ENCODE data around the gene CHRNA3.

CHRNA3 gene

DNA sequence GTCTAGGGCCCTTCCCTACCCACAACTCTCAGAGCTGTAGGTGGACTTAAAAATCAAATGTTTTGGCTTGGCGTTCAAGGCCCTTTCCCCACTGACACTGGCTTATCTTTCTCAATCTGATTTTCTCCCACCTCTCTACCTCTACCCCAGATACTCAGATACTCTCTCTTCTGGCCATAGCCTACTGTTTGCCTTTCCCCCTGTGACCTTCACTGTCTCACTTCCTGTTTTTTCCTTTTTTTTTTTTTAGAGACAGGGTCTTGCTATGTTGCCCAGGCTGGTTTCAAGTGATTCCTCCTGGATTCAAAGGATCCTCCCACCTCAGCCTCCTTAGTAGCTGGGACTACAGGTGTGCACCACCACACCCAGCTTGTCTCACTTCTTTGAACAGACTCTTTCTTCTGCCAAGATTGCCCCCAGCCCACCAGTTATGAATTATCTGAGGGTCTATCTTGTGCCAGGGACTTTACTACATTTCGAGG, 15.6 kb upstream of the CHRNA3 start:
- DNase-seq (ENCODE audit: low read depth in 2 of 2), result no peak

DNA sequence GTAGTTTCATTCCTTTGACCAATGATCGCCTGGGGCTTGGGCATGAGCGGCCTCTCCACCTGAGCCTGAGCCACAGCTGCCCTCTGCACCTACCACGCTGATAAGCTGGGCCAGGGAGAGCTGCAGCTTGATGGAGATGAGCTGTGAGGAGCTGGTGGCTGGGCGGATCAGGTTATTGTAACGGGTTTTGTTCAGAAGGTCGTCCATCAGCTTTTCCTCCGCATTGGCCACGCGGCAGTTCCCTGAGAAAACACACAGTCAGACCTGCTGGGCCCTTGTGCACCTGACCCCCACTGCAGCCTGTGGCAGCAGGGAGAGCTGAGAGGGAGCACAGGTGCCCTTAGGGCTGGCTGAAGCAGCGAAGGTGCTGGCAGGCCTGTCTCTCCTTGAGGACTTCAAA, 14.6 kb upstream of the CHRNA3 start:
- no peak for DNase-seq (ENCODE audit: low read depth in 2 of 2)

DNA sequence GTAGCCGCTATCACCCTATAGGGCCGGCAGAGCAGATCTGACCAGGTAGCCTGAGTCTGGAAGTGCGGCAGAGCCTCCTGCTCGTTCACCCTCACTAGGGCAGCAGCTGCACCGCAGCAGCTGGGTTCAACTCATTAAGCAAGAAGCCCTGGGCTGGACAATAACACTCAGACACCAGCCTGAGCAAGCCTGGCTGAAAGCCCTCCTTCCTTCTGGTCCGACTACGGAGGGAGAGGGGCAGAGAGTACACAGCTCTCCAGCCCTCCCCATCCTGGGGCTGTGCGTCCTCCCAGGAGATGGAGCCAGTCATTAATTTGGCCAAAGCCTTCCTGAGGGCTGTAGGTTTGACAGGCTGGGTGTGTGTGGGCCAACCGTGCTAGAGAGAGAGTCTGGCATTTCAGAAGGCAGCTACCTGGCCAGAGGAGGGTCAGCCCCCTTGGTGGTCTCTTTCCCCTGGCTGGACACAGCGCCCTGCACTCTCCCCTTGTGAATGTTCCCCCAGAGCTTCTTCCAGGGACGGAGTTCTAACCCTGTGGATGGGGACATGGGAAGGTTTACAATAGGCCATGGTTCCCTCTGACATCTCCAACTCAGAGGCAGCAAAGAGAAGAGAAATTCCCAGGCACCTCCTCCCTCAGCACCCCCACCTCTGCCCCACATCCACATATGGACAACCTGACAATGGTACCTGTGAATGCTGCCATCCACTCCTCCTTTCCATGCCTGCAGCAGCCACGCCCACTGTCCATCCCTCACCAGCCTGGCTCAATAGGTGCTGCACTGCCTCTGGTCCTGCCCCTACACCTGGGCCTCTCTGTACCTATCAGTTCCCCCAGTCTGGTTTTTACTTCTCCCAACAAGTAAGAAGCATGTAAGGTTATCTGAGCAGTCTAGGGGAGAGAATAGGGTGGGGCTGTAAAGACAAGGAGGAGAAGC, 13.7 kb upstream of the CHRNA3 start:
- DNase-seq (ENCODE audit: low read depth in 2 of 2), result no peak

DNA sequence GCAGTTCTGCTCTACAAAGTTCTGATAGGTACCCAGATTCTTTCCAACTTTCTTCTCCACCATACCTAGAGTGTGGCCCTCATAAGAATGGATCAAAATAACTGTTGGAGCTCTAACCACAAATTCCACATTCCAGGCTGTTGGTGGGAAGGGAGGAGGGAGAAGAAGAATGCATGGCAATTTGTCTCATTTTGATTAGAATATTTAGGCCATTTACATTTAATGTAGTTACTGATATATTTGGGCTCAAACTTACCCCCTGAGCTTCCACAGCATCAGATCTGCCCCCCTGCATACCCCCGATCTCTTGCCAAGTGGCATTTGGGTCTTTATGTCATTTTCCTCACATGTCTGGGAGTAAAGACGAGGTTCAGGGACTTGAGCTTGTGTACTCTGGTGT, 12.6 kb upstream of the CHRNA3 start:
- DNase-seq (ENCODE audit: low read depth in 2 of 2), result no peak

DNA sequence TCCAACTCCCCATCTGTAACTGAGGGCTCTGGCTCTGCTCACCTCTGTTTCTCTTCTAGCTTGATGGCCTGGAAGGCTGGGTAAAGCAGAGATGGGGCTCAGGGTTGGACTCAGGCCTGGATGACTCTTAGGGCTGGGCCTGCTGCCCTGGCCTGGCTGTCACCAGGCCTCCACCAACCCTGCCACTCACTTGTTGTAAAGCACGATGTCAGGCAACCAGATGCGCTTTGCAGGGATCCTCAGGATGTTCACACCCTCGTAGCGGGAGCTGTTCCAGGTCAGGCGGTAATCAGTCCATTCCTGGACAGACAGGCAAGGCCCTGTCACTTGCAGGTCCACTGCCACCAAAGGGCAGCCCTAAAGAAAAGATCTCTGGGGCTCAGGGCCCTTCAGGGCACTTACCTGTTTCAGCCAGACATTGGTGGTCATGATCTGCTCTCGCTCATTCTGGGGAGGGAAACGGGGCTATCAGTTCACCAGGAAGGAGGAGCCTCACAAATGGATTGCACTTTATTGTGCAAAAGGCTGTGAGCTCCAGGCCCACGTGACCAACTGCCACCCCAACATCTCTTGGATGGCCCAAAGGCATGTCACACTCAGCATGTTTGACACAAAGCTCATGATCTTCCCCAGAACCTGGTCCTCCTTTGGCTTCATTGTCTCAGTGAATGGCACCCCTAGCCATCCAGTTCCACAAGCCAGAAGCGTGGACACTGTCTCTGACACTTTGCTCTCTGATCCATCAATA, 10.3 kb upstream of the CHRNA3 start:
- no peak for DNase-seq (ENCODE audit: low read depth in 2 of 2)

DNA sequence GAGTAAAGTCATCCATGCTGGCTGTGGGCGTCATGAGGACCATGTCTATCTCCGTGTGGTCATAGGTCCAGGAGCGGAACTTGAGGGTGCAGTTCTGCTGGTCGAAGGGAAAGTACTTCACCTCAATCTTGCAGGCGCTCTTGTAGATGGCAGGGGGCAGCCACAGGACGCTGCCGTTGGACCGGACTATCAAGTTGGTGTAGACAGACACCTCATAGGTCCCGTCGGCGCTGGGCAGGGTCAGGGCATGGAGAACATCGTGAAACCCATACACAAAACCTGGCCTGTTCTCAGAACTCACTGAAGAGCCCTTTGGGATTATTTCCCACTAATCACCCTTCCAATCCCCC, 8.9 kb upstream of the CHRNA3 start:
- DNase-seq (ENCODE audit: low read depth in 2 of 2), result no peak

DNA sequence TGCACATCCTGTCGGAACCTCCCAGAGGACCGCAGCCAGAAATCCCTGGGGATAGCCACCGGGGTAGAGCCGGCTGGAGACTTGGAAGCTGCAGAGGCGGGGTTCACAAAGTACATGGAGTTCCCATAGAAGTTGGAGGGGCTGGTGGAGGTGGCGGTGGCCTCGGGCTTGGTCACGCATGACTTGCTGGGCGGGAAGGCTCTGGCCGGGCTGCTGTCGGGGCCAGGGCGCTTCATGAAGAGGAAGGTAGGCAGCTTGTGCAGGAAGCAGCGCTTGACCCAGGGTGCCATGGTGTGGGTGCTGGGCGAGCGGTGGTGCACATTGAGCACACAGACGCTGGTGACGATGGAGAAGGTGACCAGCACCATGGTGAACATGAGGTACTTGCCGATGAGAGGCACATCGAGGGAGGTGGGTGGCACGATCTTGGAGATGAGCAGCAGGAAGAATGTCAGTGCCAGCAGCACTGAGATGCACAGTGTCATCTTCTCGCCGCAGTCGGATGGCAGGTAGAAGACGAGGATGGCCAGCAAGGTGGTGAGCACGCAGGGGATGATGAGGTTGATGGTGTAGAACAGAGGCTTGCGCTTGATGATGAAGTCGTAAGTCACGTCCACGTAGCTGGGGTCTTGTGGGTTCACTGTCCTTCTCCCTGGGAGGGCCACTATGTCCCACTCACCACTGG, 8.4 kb upstream of the CHRNA3 start:
- no peak for DNase-seq (ENCODE audit: low read depth in 2 of 2)

DNA sequence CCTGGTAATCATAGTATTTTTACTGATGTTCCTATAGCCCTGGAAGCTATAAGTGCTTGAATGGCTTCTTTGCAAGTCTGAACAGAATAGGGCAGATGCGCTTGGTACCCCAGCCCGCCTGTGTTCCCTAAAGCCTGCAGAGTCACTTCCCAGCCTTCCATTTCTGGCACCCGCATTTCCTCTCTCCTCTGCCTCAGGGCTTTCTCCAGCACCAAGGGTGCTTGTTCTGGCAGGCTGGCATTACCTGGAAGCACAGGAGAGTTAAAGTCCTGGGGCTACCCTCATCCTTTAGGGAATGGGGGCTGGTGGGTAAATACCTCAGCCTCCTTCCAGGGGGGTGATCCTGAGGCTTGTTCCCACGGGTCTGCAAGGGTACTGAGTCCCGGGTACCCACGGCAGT, 7.4 kb upstream of the CHRNA3 start:
- DNase-seq (ENCODE audit: low read depth in 2 of 2), result no peak

DNA sequence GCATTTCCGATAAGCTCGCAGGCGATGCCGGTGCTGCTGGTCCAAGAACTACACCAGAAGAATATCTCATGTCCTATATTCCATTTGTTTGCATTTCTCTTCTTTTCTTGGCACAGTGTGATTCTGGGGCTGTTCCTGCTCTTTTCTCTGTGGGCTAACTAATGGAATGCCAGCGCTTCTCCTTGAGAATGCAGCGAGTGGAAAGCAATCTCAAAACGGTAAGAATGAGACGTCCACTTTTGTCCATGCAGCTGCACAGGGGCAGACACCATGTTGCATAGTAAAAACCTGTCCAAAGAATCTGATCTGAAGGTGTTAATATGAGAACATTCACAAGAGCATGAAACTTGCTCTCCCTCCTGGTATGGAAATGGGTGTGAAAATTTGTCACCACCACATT, 6.6 kb upstream of the CHRNA3 start:
- no peak for DNase-seq (ENCODE audit: low read depth in 2 of 2)

DNA sequence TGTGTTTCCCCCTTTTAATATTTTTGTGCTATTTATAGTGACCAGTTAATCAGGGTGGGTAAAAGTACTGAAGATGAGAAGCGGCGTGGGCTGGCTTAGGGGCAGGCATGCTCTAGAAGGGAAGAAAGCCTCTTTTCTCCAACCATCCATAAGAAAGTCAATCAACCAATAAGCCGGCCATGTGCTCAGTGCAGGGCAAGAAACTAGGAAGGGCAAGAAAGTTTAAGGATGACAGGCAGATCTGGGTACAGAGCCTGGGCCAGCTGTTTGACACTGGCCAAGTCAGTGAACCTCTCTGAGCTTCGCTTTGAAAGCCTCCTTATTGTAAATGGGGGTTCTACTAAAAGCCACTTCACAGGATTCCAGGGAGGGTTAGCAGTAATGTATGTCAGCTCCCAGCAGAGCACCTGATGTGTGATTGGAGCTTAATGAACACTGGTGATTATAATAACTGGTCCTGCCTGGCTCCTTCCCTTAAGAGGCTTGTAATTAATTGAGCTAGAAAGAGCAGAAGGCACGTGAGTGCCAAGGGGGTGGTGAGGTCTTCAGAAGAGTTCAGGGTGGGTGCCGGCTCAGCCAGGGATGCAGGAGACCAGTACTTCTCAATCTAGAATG, 5.7 kb upstream of the CHRNA3 start:
- no peak for DNase-seq (ENCODE audit: low read depth in 2 of 2)

DNA sequence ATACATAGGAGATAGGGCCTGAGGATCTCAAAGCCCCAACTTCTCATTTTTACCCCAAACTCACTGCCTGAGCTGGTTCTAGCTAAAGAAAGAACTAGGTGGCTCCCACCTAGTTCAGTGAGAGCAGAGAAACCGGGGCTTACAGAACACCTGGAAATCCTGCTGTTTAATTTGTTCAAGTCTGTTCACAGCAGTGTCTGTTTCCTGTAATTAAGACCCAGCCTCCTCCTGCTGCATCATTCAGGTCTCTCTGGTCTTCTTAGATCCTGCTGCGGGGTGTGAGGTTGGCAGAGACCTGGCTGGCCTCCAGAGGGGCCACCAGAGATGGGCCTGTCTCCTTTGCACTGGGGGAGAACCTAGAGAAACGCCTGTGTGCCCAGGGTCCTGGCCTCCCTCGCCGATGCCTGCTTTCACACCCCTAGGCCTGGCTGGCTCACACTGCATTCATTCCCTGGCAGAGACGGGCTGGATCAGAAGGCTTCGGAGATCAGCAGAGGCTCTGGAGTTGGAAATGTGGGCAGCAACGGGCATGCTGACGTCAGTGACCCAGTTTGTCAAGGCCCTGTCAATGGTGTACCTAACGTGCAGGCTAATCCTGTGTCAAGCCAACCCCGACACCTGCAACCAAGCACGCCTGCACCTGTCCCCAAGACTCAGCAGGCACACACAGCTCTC, 4.9 kb upstream of the CHRNA3 start:
- no peak for DNase-seq (ENCODE audit: low read depth in 2 of 2)

DNA sequence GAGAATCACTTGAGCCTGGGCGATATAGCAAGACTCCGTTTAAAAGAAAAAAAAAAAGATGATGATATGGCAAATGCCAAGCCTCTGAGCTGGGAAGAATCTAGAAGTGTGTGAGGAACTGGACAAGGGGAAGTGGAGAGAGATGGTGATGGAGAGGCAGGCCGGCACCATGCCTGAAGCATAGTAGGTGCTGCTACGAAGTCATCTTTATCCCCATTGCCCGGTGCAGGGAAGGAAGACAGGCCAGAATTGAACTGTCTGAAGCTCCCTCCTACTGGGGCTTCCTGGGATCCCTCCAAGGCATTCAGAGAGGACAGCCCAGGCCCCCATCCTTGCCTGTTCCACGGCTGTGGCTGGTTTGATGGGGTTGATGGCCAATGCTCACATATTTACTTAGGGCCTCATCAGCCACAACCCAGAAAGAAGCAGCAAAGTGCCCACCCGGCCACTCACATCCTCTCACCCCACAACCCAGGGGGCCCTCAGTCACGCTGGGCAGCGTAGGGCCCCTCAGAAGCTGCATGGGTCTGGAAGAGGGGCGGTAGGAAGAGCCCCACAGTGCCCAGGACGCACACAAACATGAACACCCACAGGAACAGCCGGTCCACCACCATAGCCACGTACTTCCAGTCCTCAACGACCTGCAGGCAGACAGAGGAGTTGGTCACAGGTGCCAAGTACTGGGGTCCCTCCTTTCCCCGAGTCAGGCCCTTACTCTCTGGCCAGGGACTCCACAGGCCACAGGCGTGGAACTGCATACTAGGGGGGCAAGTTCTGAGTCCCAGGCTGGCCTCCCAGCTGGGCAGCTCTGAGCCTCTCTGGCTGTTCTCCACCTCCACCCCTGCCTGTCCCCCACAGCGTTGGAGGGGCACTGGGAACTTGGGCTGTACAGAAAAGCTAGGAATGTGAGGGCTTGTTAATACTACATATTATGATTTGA, 4.1 kb upstream of the CHRNA3 start:
- no peak for DNase-seq (ENCODE audit: low read depth in 2 of 2)

DNA sequence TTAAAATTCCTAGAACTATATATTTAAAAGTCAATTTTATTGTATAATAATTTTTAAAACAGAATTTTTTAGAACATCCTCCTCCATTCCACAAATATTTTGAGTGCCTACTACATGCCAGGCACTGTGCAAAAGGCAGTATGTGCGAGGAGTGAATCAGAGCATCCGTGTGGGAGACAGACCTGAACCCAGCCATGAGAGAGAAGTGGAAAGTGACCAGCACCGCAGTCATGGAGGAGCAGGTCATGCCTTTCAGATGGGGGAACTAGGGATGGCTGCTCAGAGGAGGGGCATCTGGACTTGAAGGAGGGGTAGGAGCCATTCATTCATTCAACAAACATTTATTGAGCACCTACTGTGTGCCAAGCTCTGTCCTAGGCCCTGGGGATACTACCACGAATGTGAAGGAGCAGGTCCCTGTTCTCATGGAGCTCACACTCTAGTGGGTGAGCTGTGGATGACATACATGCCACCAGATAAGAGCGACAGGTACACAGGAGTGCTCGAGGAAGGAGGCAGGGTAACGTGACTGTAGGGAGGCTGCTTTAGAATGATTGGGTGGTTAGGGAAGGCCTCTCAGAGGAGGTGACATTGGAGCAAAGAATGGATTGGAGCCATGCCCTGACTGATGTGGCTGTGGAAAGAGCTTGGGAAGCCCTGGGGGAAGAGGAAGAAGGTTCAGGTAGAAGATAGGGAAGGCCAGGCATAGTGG, 3.1 kb upstream of the CHRNA3 start:
- DNase-seq (ENCODE audit: low read depth in 2 of 2), result no peak

DNA sequence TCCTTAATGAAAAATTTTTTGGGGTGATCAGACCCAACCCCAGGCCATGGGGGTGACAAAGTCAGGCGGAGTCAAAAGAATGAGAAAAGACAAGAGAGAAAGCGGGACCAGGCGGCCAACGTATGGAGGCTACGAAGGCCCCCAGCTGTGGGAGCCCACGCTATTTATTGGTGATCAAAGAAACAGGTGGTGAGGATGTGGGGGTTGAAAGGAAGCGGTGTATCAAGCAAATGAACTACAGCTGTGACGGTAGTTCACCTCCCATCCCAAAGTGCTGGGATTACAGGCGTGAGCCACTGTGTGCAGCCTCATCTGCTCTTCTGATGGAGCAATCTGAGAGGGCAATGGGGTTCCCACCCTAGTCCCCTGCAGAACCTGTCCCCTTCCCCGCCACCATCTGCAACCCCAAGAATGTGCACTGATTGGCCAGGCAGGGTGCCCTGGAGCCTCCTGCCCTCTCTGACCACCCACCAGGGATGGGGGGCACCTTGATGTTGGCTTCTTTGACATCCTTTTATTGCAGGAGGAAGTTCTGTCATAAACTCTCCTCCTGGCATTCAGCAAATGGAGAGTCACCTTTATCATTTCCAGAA, 1.1 kb upstream of the CHRNA3 start:
- no peak for DNase-seq (ENCODE audit: low read depth in 2 of 2)

DNA sequence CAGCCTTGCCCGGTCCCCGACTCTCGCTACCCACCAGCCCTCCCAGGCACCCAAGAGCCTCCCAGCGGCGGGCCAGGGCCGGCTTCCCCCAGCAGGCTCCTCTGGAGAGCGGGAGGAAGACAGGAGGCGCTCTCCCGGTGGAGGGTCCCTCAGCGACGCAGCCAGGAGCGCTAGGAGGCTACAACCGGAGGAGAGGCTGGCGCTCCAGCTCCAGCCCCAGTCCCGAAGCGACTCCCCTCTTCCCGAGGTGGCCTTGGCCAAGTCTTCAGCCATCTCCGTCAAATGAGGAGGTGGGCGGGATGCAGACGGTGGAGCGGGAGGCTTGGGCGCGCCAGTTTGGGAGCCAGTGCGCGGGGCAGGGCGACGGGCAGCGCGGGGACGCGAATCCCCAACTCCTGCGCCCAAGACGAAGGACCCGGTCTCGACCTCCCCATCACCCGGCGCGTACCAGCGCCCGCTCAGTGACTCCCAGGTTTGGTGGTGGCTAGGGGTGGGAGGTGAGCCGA, 722 bp downstream of the CHRNA3 start:
- DNase-seq (ENCODE audit: low read depth in 2 of 2), result no peak

DNA sequence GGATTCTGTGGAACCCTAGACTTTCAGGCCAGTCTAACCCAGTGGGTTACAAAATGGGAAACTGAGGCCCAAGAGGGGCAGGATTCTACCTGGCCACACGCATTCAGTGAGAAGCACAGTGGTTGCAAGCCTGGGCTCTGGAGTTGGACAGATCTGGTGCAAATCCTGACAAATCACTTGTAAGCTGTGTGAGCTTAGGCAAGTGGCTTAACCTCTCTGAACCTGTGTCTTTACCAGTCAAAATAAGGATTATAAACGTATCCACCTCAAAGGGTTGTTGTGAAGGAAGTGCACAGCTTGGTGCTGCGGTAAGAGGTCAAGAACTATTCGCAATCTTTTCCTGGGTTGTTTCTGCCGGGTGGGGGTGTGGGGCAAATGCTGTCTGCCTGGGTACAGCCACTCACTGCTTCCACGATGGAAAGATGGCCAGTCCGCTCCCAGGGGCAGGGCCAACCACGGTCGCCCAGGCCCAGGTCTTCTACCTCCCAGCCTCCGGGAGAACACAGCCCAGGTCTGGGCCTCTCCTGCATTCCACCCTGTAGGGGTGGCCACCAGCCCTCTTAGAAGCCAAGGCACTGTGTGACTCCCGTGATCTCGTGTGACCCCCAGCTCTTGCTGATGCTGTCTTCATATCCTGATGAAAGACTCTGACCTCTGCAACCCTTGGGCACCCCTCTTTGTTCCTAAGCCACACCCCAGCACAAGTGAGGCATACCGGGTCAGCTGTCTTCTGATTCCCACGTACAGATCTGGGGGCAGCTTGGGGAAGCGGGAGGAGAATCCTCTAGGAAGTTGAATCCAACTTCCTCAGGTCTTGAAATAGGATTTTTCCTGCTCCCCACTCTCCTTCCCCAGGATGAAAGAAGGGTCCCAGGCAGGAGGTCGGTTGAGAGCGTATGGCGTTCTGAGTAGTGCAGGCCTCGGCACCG, 1.5 kb downstream of the CHRNA3 start:
- no peak for DNase-seq (ENCODE audit: low read depth in 2 of 2)

DNA sequence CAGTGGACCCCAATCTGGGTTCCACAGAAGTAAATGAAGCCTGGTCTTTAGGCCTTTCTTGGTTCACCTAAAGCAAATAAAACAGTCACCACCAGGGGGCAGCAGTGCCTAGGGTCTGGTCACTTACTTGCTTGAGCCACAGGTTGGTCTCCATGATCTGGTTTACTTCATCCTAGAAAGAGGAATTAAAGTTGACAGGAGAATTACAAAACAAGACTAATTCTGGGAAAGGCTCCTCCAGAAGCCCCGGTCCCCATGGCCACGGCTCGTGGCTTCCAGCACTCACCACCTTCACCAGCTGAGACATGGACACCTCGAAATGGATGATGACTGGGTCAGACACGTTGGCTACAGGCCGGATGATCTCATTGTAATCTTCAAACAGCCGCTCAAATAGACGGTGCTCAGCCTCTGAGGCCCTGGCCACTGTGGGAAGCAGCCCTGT, 2.3 kb downstream of the CHRNA3 start:
- DNase-seq (ENCODE audit: low read depth in 2 of 2), result peak; percentile 16 to 62

DNA sequence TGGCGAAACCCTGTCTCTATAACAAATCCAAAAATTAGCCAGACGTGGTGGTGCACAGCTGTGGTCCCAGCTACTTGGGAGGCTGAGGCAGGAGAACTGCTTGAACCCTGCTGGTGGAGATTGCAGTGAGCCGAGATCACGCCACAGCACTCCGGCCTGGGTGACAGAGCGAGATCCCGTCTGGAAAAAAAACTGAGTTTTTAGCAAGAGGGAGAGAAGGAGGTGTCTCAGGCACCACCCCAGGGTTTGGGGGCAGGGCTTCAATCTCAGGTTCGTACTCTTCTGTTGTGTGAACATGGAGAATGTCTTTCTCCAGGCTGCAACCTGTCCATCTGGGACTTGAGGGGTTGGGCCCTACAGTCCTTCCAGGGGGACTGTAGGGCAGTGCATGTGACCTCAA, 2.7 kb downstream of the CHRNA3 start:
- DNase-seq (ENCODE audit: low read depth in 2 of 2), result no peak
